Superior temporal gyrus (tissue), 1 donor: ENCODE measurements around the gene GAB2.
A peak's percentile ranks its signal among the peaks of the same experiment; 100 is the strongest.

Source experiments
- DNase-seq: peaks from one replicate; pipeline ENCODE4 v3.0.0-alpha.2; 2016; ENCODE audit errors: extremely low spot score

The GAB2 gene

GRCh38 chr11:78428266-78428636, 10.6 kb upstream of the GAB2 start:
- no peak for DNase-seq

GRCh38 chr11:78427615-78428265, 10.1 kb upstream of the GAB2 start:
- DNase-seq = no peak

DNA sequence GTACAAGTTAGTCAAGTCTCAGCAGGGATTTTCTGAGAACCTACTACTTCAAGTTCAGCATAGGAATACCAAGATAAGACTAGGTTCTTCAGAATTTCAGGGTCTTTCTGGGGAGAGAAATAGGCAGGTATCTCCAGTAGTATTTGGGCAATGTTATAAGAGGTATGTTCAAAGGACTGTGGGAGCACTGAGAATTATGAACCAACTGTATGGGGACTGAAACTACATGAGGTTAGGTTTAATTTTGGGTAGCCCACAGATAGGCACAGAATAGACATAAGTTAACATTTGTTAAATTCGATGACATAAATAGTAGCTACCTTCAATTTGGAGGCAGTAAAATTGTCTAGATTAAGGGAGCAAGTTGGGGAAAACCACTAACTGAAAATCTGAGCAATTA, 9.2 kb upstream of the GAB2 start:
- no peak for DNase-seq

DNA sequence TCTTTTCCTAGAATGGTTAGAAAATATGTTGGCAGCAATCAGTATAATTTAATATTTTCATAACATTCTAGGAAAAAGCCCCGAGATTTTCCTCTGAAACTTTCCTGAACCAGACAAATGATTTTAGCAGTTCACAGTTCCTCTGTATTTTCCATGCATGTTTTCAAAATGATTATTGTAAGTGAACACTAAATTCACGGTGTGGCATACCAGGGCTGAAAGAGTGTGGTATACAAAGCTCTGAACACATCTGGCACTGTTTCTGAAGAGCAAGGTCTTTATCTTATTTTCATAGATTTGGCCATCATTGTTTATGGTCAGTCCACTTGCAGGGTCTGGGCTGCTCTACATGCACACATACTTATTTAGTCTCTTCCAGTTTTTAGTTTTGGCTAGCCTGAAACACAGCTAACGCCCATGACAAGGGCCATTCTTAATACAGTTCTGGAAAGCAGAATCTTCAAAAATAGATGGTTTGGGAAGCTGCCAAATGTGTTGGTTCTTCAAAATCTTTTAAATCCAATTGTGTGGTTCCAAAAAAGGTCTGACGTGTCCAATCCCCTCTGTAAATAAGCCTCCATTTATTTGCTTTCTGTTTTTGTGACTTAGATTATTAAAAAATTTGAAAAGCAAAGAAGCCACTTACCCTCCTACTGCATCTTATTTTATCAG, 7.9 kb upstream of the GAB2 start:
- DNase-seq = no peak

- DNase-seq = no peak
Measured at GRCh38 chr11:78424334-78425270, 7.0 kb upstream of the GAB2 start.

DNA sequence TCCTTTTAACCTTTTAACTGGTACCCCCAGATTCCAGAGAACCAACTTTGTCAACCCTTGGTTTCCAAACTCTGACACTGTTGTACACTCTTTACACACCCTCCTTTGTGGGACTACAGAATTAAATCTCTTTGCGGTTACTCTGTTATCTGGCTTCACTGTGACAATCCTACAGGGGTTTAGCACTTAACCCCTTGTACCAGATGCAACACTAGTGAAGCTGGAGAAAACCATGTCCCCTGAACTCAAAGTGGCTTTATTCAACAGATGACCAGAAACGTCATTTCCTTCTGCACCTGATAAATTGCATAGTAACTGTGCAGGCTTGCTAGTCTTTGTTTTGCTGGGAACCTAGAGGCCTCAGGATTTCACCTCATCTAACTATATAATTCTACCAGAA, 5.6 kb upstream of the GAB2 start:
- DNase-seq = no peak

- no peak for DNase-seq
Measured at GRCh38 chr11:78420796-78421209, 3.2 kb upstream of the GAB2 start.

DNA sequence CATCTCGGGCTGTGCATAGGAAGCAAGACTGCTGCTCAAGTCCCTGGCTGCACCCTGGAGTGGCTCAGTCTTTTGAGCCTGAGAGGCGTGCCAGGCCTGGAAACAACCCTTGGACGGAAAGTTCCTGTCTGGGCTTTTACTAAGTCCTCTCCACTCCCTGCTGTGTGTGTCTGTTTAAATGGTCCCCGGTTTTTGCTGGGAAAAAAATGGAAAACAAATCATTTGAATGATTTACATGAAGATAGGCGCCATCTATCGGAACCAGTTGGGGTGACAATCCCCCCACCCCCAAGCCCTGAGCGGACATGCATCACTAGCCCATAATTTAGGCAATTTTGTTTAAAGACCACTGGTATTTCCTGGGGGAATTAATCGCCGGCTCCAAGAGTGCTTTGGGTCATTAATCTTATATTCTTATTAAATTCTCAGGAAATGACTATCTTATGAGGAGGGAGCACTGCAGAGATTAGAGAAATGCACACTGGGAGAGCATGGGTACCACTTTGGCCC, 2.7 kb upstream of the GAB2 start:
- peak; percentile 95 for DNase-seq

DNA sequence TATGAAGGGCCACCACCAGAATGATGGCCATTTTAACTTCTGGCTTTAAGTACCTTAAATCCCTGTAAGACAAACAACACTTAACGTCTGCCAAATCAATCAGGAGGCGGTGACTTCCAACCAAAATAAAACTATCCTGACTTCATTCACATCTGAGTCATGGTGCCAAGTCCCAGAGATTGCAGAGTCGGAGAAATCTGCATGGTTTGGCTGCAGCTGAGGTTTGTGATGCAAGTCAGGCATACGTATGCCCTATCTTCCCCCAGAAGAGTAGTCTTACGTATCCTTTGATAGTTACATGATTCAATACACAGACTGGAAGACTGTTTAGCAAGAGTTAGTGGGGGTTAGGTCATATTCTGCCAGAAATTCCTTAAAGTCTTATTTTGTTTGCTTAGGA, 1.7 kb upstream of the GAB2 start:
- DNase-seq = no peak

GRCh38 chr11:78418584-78419211, 1.1 kb upstream of the GAB2 start:
- DNase-seq = peak; percentile 65

GRCh38 chr11:78417888-78418583, 416 bp upstream of the GAB2 start:
- DNase-seq = peak; percentile 77

GRCh38 chr11:78416285-78417174, 1.1 kb downstream of the GAB2 start:
- DNase-seq = peak; percentile 84

DNA sequence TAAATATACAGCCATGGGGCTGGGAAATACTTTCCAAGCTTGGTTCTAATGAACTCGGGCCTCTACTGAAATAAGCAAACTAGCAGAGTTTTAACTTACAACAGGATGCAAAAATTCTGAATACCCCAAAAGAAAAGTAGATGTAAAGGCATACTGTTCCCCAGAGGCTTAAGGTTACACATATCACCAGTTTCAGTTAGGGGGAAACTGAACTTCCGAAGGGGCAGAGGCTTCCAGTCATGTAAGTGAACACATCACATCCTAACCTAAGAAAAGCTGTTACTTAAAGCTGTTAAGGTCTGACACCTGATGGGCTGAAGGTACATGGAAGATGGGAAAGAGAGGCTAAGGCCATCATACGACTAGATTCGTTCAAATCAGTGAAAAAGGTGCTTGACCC, 2.3 kb downstream of the GAB2 start:
- DNase-seq = no peak

GRCh38 chr11:78414321-78415051, 3.1 kb downstream of the GAB2 start:
- peak; percentile 66 for DNase-seq

DNA sequence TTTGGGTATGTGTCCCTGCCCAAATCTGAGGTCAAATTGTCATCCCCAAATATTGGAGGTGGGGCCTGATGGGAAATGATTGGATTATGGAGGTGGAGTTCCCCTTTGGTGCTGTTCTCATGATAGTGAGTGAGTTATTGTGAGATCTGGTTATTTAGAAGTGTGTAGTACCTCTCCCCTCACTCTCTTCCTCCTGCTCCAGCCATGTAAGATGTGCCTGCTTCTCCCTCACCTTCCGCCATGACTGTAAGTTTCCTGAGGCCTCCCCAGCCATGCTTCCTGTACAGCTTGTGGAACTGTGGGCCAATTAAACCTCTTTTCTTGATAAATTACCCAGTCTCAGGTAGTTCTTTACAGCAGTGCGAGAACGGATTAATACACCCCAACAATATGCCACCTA, 9.0 kb downstream of the GAB2 start:
- DNase-seq = no peak

DNA sequence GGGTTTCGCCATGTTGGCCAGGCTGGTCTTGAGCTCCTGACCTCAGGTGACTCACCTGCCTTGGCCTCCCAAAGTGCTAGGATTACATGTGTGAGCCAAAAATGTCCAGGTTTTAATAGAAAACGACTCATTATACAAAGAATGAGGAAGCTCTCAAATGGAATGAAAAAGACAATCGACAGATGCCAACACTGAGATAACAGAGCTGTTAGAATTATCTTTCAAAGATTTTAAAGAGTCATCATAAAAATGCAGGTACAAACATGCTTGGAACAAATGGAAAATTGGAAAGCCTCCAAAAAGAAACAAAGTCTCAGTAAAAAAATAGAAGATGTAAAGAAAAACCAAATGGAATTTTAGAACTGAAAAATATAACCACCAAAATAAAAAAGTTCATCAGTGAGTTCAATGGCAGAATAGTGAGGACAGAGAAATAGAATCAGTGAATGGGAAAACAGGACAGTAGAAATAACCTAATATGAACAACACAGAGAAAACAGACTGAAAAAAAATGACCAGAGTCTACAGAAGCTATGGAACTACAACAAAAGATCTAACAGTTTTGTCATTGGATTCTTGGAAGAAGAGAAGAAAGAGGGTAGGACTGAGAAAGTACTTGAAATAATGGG, 10.9 kb downstream of the GAB2 start:
- no peak for DNase-seq

DNA sequence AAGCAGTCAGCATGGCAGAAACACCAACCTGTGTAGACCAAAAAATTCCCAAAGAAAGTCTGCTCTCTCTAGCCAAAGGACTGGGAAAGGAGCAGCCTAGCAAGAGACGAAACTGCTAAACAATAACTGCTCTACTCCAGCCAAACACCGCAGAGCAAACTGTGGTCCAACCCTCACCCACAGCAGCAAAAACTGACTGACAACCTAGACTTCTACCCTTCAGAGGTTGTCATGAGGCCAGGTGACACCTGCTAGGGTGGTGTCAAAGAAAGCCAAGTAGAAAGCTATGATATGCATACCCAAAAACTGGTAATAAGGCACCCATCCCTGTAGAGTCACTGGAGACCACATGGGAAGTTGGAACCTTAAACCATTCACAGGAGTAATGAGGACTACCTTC, 11.8 kb downstream of the GAB2 start:
- no peak for DNase-seq

GRCh38 chr11:78403781-78404180, 13.8 kb downstream of the GAB2 start:
- no peak for DNase-seq

DNA sequence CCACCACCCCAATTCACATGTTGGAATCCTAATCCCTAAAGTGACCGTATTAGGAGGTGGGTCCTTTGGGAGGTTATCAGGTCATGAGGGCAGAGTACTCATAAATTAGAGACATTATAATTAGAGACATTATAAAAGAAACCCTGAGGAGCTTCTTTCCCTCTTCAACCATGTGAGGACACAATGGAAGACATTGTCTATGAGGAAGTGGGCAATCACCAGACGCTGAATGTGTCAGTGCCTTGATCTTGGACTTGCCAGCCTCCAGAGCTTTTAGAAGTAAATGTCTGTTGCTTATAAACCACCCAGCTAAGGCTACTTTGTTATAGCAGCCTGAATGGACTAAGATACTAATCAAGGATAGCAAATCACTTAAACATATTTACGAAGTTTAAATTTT, 14.8 kb downstream of the GAB2 start:
- DNase-seq = no peak
